Measurements from ENCODE around the gene RFX4. TPM values are rescaled to one million over a fixed set of nuclear protein-coding genes. Genes with fewer than 3 reads are reported as not detected.

Gene RFX4
- not detected for total RNA-seq

DNA sequence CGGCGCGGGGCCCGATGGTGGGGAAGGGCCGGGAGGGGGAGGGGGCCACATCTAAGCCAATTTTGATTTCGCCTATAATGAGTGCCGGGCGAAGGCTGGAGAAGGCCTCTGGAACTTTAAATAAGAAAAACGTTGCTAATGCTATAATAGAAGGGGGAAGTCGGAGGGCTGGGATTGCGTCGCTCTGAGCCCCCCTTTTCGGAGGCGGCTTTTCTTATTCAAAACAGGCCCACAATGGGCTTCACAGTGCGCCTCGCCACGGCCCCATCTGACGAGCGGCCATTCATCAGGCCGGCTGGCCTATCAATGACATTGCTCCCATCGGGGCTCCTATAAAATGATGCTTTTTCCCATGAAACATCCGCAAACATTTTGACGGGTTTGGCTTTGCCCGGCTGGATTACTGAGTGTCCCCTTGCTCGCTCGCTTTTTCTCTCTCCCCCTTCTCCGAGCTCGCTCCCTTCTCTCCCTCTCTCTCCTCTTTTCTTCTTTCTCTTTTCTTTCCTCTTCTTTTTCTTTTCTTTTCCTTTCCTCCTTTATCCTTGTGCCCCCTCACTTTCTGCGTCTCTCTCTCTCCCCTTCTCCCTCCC is at the start of gene RFX4:
RFX4 (plus strand) TSS at position 364 of the 590 bp plus-strand sequence. CDS start 317 bp downstream, outside the sequence.
- H3K27me3 Mint-ChIP-seq: peaks cover 86% of the 10 kb centered on the region
- H3K4me1 Mint-ChIP-seq: peaks cover 16% of the 10 kb centered on the region
- no peak for ATAC-seq (ENCODE audit: low read depth)
- no peaks in the 10 kb centered on the region for H3K9me3 Mint-ChIP-seq
- peak within 1 kb of the TSS; percentile 71 for H3K4me3 Mint-ChIP-seq
- H3K36me3 Mint-ChIP-seq: no peaks in the 10 kb centered on the region
- H3K27ac Mint-ChIP-seq: no peak within 1 kb of the TSS
- POLR2A ChIA-PET: no interaction called here
- DNase-seq: peak; percentile 30

DNA sequence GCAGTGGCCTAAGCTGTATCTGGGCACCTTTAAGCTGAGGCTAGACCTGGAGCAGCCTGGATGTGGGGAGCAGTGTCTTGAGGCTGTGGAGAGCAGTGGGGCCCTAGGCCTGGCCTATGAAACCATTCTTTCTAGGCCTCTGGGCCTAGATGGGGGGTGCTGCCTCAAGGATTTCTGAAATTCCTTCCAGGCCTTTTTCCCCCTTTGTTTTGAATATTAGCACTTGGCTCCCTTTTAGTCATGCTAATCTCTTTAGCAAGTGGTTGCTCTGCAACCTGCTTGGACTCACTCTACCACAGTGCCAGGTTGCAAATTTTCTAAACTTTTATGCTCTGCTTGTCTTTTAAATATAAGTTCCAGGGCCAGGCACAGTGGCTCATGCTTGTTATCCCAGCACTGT is 41.6 kb upstream of the RFX4 start:
- H3K36me3 Mint-ChIP-seq: no peaks in the 10 kb centered on the region
- peaks cover 2% of the 10 kb centered on the region for H3K27me3 Mint-ChIP-seq
- POLR2A ChIA-PET: no interaction called here
- peaks cover 7% of the 10 kb centered on the region for H3K9me3 Mint-ChIP-seq
- no peak overlapping the region for H3K4me3 Mint-ChIP-seq
- ATAC-seq (ENCODE audit: low read depth) (no peak), DNase-seq (no peak)
- no peaks in the 10 kb centered on the region for H3K4me1 Mint-ChIP-seq
- H3K27ac Mint-ChIP-seq: no peak overlapping the region

DNA sequence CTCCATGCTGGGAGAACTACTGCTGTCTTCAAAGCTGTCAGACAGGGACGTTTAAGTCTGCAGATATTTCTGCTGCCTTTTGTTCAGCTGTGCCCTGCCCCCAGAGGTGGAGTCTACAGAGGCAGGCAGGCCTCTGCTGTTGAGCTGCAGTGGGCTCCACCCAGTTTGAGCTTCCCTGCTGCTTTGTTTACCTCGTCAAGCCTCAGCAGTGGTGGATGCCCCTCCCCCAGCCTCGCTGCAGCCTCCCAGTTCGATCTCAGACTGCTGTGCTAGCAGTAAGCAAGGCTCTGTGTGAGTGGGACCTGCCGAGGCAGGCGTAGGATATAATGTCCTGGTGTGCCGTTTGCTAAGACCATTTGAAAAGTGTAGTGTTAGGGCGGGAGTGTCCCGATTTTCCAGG is 31.4 kb upstream of the RFX4 start:
- Mint-ChIP-seq H3K27me3 (peaks cover 23% of the 10 kb centered on the region), H3K27ac (no peak overlapping the region), H3K36me3 (peaks cover 2% of the 10 kb centered on the region), H3K4me1 (no peaks in the 10 kb centered on the region), H3K4me3 (no peak overlapping the region), H3K9me3 (peaks cover 11% of the 10 kb centered on the region)
- POLR2A ChIA-PET: no interaction called here
- no peak for ATAC-seq (ENCODE audit: low read depth)
- DNase-seq: no peak

DNA sequence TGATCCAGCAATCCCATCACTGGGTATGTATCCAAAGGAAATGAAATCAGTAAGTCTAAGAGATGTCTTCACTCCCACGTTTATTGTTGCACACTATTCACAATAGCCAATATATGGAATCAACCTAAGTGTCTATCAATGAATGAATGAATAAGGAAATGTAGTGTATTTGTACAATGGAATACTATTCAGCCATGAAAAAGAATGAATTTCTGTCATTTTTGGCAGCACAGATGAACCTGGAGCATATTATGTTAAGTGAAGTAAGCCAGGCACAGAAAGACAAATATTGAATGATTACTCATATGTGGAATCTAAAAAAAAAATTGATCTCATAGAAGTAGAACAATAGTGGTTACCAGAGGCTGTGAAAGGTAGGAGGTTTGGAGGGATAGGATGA is 30.6 kb upstream of the RFX4 start:
- POLR2A ChIA-PET: no interaction called here
- H3K27ac Mint-ChIP-seq: no peak overlapping the region
- peaks cover 2% of the 10 kb centered on the region for H3K36me3 Mint-ChIP-seq
- ATAC-seq (ENCODE audit: low read depth) (no peak), DNase-seq (no peak)
- H3K4me1 Mint-ChIP-seq: no peaks in the 10 kb centered on the region
- H3K27me3 Mint-ChIP-seq: peaks cover 24% of the 10 kb centered on the region
- H3K4me3 Mint-ChIP-seq: no peak overlapping the region
- H3K9me3 Mint-ChIP-seq: peaks cover 12% of the 10 kb centered on the region

GRCh38 chr12:106564678-106565329 is 18.0 kb upstream of the RFX4 start:
- ATAC-seq (ENCODE audit: low read depth) (no peak), DNase-seq (no peak)
- H3K36me3 Mint-ChIP-seq: no peaks in the 10 kb centered on the region
- no peak overlapping the region for H3K4me3 Mint-ChIP-seq
- H3K27ac Mint-ChIP-seq: no peak overlapping the region
- peaks cover 38% of the 10 kb centered on the region for H3K27me3 Mint-ChIP-seq
- no peaks in the 10 kb centered on the region for H3K4me1 Mint-ChIP-seq
- peaks cover 9% of the 10 kb centered on the region for H3K9me3 Mint-ChIP-seq
- POLR2A ChIA-PET: no interaction called here

DNA sequence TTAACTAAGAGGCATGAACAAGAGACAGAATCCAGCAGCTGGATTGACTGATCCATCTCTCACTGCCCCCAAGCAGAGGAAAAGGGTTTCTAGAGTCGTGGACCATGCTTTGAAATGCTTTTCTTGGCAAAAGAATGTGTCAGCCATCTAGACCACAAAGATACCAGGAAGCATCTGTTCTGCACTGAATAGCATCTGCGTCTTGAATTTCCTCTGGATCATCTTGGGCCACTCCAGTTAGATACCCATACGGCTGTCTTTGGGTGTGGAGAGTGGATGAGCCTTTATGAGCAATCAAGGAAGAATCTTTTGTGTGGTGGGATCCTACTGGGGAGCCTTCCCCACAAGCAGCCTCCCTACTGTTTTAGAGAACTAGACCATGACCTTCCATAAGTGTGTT is 16.0 kb upstream of the RFX4 start:
- Mint-ChIP-seq H3K27ac (no peak overlapping the region), H3K4me1 (no peaks in the 10 kb centered on the region), H3K36me3 (no peaks in the 10 kb centered on the region), H3K4me3 (no peak overlapping the region), H3K27me3 (peaks cover 40% of the 10 kb centered on the region), H3K9me3 (peaks cover 4% of the 10 kb centered on the region)
- no peak for ATAC-seq (ENCODE audit: low read depth)
- no peak for DNase-seq
- POLR2A ChIA-PET: no interaction called here

DNA sequence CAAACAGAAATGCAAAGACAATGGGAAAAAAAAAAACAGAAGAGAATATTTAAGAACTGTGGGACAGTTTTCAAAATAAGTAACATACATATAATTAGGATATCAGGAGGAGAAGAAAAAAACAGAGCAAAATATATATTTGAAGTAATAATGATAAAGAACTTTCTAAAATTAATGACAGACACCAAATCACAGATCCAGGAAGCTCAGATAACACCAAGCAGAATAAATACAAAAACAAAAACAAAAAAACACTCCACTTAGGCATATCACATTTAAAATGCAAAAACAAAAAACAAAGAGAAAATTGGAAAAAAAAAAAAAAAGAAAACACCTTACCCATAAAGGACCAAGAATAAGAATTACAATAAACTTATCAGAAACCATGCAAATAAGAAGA is 9.6 kb upstream of the RFX4 start:
- Mint-ChIP-seq H3K36me3 (no peaks in the 10 kb centered on the region), H3K4me3 (no peak overlapping the region), H3K9me3 (peaks cover 1% of the 10 kb centered on the region), H3K27ac (no peak overlapping the region), H3K27me3 (peaks cover 42% of the 10 kb centered on the region), H3K4me1 (no peaks in the 10 kb centered on the region)
- no peak for ATAC-seq (ENCODE audit: low read depth)
- POLR2A ChIA-PET: interaction anchor here (0.7 kb wide), 1 partner anchor 344 kb away, joined by 4 read pairs; no protein-coding TSS in a partner anchor
- no peak for DNase-seq

DNA sequence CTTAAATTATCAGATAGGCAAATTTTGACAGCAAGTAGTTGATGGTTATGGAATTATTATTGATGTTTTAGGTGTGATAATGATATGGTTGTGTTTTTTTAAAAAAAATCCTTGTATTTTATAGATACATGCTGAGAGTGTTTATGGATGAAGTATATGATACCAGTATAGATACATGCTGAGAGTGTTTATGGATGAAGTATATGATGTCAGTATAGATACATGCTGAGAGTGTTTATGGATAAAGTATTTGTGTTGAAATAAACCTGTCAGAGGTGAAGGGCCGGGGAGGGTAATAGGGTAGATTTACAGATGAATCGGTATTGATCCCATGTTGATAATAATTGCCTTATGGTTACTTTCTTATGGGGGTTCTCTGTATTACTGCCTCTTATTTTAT is 6.0 kb upstream of the RFX4 start:
- Mint-ChIP-seq H3K27me3 (peaks cover 61% of the 10 kb centered on the region), H3K9me3 (no peaks in the 10 kb centered on the region), H3K4me3 (no peak overlapping the region), H3K27ac (no peak overlapping the region), H3K4me1 (peaks cover under 1% of the 10 kb centered on the region), H3K36me3 (no peaks in the 10 kb centered on the region)
- ATAC-seq (ENCODE audit: low read depth) (no peak), DNase-seq (no peak)
- POLR2A ChIA-PET: no interaction called here

GRCh38 chr12:106580671-106581508 is 1.9 kb upstream of the RFX4 start:
- Mint-ChIP-seq H3K9me3 (no peaks in the 10 kb centered on the region), H3K27ac (no peak overlapping the region), H3K36me3 (no peaks in the 10 kb centered on the region), H3K4me3 (no peak overlapping the region), H3K27me3 (peaks cover 78% of the 10 kb centered on the region), H3K4me1 (peaks cover 16% of the 10 kb centered on the region)
- no peak for DNase-seq
- ATAC-seq (ENCODE audit: low read depth): no peak
- POLR2A ChIA-PET: no interaction called here

DNA sequence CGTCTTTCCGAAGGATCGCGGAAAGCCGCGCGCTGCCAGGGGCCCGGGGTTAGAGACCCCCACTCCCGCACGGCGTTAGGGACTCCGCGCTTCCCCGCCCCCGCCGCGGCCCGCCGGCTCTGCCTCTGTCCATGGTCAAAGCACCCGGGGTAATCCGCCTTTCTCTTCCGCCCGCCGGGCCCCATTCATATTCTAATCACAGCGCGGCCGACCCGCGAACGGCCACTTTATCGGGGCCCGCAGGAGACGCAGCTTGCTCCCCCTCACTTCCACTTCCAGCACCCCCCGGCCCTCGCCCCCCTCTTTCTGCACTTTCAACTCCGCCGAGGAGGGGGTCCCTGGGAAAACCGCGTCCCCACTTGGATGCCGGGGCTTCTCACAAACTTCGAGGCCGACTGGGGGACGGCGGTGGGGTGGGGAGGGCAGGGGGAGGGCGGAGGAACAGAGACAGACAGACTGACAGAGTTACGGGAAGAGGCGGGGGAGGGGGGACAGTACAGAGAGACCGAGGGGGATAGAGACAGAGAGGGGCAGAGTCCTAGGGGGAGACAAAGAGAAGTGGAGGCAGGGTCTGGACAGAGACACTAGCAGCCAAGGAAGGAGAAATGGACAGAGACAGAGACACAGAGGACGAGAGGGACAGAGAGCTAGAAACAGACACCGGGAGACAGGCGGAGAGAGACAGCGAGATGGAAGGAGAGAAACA is 1.1 kb upstream of the RFX4 start:
- H3K4me3 Mint-ChIP-seq: peak overlapping the region; percentile 43
- ATAC-seq (ENCODE audit: low read depth): no peak

GRCh38 chr12:106582249-106582591 is 584 bp upstream of the RFX4 start:
- Mint-ChIP-seq H3K9me3 (no peaks in the 10 kb centered on the region), H3K36me3 (no peaks in the 10 kb centered on the region), H3K4me1 (peaks cover 16% of the 10 kb centered on the region), H3K27ac (no peak overlapping the region), H3K27me3 (peaks cover 86% of the 10 kb centered on the region), H3K4me3 (peak overlapping the region; percentile 43)
- DNase-seq: no peak
- no peak for ATAC-seq (ENCODE audit: low read depth)
- POLR2A ChIA-PET: no interaction called here

More for the DNA sequence above, 1.1 kb upstream of the RFX4 start:
- H3K27ac Mint-ChIP-seq: no peak overlapping the region
- no peaks in the 10 kb centered on the region for H3K36me3 Mint-ChIP-seq
- peaks cover 16% of the 10 kb centered on the region for H3K4me1 Mint-ChIP-seq
- DNase-seq: peak; percentile 33
- no peaks in the 10 kb centered on the region for H3K9me3 Mint-ChIP-seq
- POLR2A ChIA-PET: no interaction called here
- peaks cover 81% of the 10 kb centered on the region for H3K27me3 Mint-ChIP-seq

DNA sequence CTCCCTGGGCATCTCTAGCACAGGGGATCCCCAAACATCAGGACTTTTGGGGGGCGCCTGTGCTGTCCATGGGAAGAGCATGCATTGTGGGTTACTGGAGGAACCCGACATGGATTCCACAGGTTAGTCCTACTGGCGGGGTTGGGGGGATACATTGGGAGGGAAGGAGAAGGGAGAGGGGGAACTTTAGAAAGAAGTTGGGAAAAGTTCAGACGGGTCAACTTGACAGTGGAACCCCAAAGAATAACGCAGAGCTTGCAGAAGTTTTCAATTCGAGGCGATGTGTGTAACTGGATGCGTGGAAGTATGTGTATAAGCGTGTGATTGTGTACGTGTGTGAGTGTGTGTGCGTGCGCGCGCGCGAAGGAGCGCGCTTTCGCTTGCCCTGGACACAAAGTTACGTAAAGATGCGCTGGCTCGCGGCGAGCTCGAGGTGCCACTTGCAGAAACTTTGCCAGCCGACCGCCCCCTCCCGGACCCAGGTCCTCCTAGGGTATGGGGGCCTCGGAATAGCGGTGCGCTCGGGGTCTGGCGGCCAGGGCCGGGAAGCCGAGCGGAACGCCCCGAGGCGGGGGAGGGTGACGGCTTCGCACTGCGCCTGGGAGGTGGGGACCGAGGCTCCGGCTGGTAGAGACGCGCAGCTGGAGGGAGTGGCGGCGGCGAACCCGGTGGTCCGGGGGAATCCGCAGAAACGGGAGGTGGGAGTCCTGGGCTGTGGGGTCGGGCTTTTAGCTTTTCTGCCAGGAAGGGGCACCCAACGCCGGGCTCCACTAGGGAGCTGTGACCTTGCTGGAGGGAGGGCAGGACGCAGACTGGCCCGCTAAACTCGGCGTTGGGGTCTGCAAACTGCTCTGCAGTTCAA is 669 bp downstream of the RFX4 start:
- peaks cover 16% of the 10 kb centered on the region for H3K4me1 Mint-ChIP-seq
- POLR2A ChIA-PET: interaction anchor here (0.7 kb wide), 1 partner anchor 165 kb away, joined by 4 read pairs; no protein-coding TSS in a partner anchor
- H3K4me3 Mint-ChIP-seq: peak overlapping the region; percentile 71
- peaks cover 89% of the 10 kb centered on the region for H3K27me3 Mint-ChIP-seq
- H3K36me3 Mint-ChIP-seq: no peaks in the 10 kb centered on the region
- DNase-seq: peak; percentile 43
- H3K27ac Mint-ChIP-seq: no peak overlapping the region
- no peak for ATAC-seq (ENCODE audit: low read depth)
- H3K9me3 Mint-ChIP-seq: no peaks in the 10 kb centered on the region

Measured in activated naive CD8-positive, alpha-beta T cell treated with anti-CD3 and anti-CD28 coated beads, Interleukin-2, amount 10 ng/mL, durations not matched to agents 7 days and 5 days (primary cell).